Brain microvascular endothelial cell (primary cell): ENCODE measurements around the gene MADD.

Source experiments
- DNase-seq: peaks from one replicate; pipeline ENCODE4 v3.0.0-alpha.2; 2020
- H3K27ac ChIP-seq: fragments of 250-450 bp; sonication (Bioruptor Pico); 2 replicates; pipeline ENCODE4 v1.5.1; 2020; ENCODE audit warnings: mild to moderate bottlenecking, moderate library complexity
- H3K27me3 ChIP-seq: fragments of 250-450 bp; sonication (Bioruptor Pico); replicated peaks from 2 replicates; pipeline ENCODE4 v1.5.1; 2020; ENCODE audit warnings: mild to moderate bottlenecking
- H3K36me3 ChIP-seq: fragments of 250-450 bp; sonication (Bioruptor Pico); replicated peaks from 2 replicates; pipeline ENCODE4 v1.5.1; 2020; ENCODE audit warnings: mild to moderate bottlenecking
- H3K4me3 ChIP-seq: 2 replicates; pipeline ENCODE4 v1.5.1; 2011; ENCODE audit warnings: low read depth, mild to moderate bottlenecking, control low read depth, low read length, moderate library complexity
- CTCF ChIP-seq: IDR thresholded peaks from 2 replicates; pipeline ENCODE4 v1.5.1; 2011; ENCODE audit warnings: low read depth, mild to moderate bottlenecking, moderate library complexity, low read length, control low read depth, inconsistent platforms; ENCODE audit errors: missing control alignments
- in situ Hi-C: cut with HindIII; loops from 2 replicates; pipeline ENCODE4 v1.10.0; 2017; ENCODE audit warnings: low sequenced_read_pairs, low pct_ligation_motif_present

MADD gene

GRCh38 chr11:47378010-47378835, 108.3 kb downstream of the MADD start, which contains the start of gene SPI1:
Gene SPI1, minus strand, starts transcription at chr11:47378547. Its CDS starts 194 bp downstream, at chr11:47378353.
- Histone ChIP-seq H3K27ac (no peak within 1 kb of the TSS), H3K27me3 (no peaks in the 10 kb centered on the region), H3K4me3 (no peak within 1 kb of the TSS), H3K36me3 (no peaks in the 10 kb centered on the region)
- in situ Hi-C loops: no loop called here
- no peak for TF ChIP-seq CTCF
- no peak for DNase-seq

- Histone ChIP-seq H3K4me3 (no peak overlapping the region), H3K27me3 (no peaks in the 10 kb centered on the region), H3K27ac (no peak overlapping the region), H3K36me3 (no peaks in the 10 kb centered on the region)
- no peak for DNase-seq
- in situ Hi-C loops: no loop called here
- TF ChIP-seq CTCF: no peak
Observed at GRCh38 chr11:47378836-47379170, 108.9 kb downstream of the MADD start.

- in situ Hi-C loops: no loop called here
- H3K4me3 ChIP-seq: no peak overlapping the region
- H3K27me3 ChIP-seq: no peaks in the 10 kb centered on the region
- no peak for TF ChIP-seq CTCF
- H3K36me3 ChIP-seq: no peaks in the 10 kb centered on the region
- H3K27ac ChIP-seq: no peak overlapping the region
- no peak for DNase-seq
Observed at GRCh38 chr11:47379317-47379716, 109.4 kb downstream of the MADD start.
